ENCODE measurements around the gene TEX38. TPM values are rescaled to one million over a fixed set of nuclear protein-coding genes. Genes with fewer than 3 reads are reported as not detected.

Gene TEX38
- total RNA-seq, 1 experiment from 2014 or later, result not detected

GRCh38 chr1:46708121-46708520 lies 36.5 kb downstream of the TEX38 start:
- ChIA-PET POLR2A (no interaction called here), CTCF (no interaction called here)
- H3K27ac Mint-ChIP-seq (ENCODE audit: unreplicated experiment), result no peak overlapping the region
- Histone ChIP-seq H3K9me3 (no peaks in the 10 kb centered on the region), H3K27me3 (replicated peaks; ENCODE audit: control insufficient read depth, insufficient read depth, low read length) (no peaks in the 10 kb centered on the region), H3K4me1 (no peaks in the 10 kb centered on the region), H3K4me3 (ENCODE audit: low read depth, low read length) (no peak overlapping the region), H3K36me3 (ENCODE audit: control insufficient read depth, insufficient read depth, low read length) (peaks cover 1% of the 10 kb centered on the region; the same call in 1 of the 2 replicates)
- TF ChIP-seq CTCF (IDR thresholded peaks at IDR 0.05; ENCODE audit: insufficient read depth in 1 of 2, low read depth in 1 of 2, low read length in 1 of 2, severe bottlenecking in 1 of 2, unreplicated experiment in 1 of 2), result no peak
- peaks cover 50% of the 10 kb centered on the region for H3K36me3 Mint-ChIP-seq (ENCODE audit: insufficient read depth, unreplicated experiment)
- H3K4me3 Mint-ChIP-seq (ENCODE audit: unreplicated experiment), result no peak overlapping the region
- H3K9me3 Mint-ChIP-seq (ENCODE audit: unreplicated experiment), result no peaks in the 10 kb centered on the region
- no peaks in the 10 kb centered on the region for H3K27me3 Mint-ChIP-seq (ENCODE audit: insufficient read depth, unreplicated experiment)
- BruUV-seq (replicated peaks), result no TSS peak
- no peak for DNase-seq
- peaks cover 6% of the 10 kb centered on the region for H3K4me1 Mint-ChIP-seq (ENCODE audit: low read depth, unreplicated experiment)
- intact Hi-C loops (cut with micrococcal nuclease; ENCODE audit: unreplicated experiment), result no loop called here

GRCh38 chr1:46714976-46715375 lies 43.3 kb downstream of the TEX38 start:
- intact Hi-C loops (cut with micrococcal nuclease; ENCODE audit: unreplicated experiment), result no loop called here
- peaks cover 21% of the 10 kb centered on the region for H3K4me1 Mint-ChIP-seq (ENCODE audit: low read depth, unreplicated experiment)
- Histone ChIP-seq H3K4me1 (peaks cover 13% of the 10 kb centered on the region), H3K36me3 (ENCODE audit: control insufficient read depth, insufficient read depth, low read length) (no peaks in the 10 kb centered on the region), H3K27me3 (replicated peaks; ENCODE audit: control insufficient read depth, insufficient read depth, low read length) (no peaks in the 10 kb centered on the region), H3K4me3 (ENCODE audit: low read depth, low read length) (no peak overlapping the region), H3K9me3 (no peaks in the 10 kb centered on the region)
- no peak overlapping the region for H3K4me3 Mint-ChIP-seq (ENCODE audit: unreplicated experiment)
- no peaks in the 10 kb centered on the region for H3K9me3 Mint-ChIP-seq (ENCODE audit: unreplicated experiment)
- H3K27ac Mint-ChIP-seq (ENCODE audit: unreplicated experiment), result no peak overlapping the region
- DNase-seq, result no peak
- no peaks in the 10 kb centered on the region for H3K27me3 Mint-ChIP-seq (ENCODE audit: insufficient read depth, unreplicated experiment)
- ChIA-PET POLR2A (no interaction called here), CTCF (no interaction called here)
- TF ChIP-seq CTCF (IDR thresholded peaks at IDR 0.05; ENCODE audit: insufficient read depth in 1 of 2, low read depth in 1 of 2, low read length in 1 of 2, severe bottlenecking in 1 of 2, unreplicated experiment in 1 of 2), result no peak
- no TSS peak for BruUV-seq (replicated peaks)
- peaks cover 38% of the 10 kb centered on the region for H3K36me3 Mint-ChIP-seq (ENCODE audit: insufficient read depth, unreplicated experiment)

- BruUV-seq (replicated peaks), result no TSS peak
- POLR2A ChIA-PET, result no interaction called here
Observed at GRCh38 chr1:46717654-46718053, 46.0 kb downstream of the TEX38 start.

More at GRCh38 chr1:46717654-46718053, 46.0 kb downstream of the TEX38 start:
- Histone ChIP-seq H3K27me3 (replicated peaks; ENCODE audit: control insufficient read depth, insufficient read depth, low read length) (no peaks in the 10 kb centered on the region), H3K4me3 (ENCODE audit: low read depth, low read length) (peak overlapping the region; percentile 93), H3K9me3 (no peaks in the 10 kb centered on the region), H3K4me1 (peaks cover 13% of the 10 kb centered on the region), H3K36me3 (ENCODE audit: control insufficient read depth, insufficient read depth, low read length) (no peaks in the 10 kb centered on the region)
- intact Hi-C loops (cut with micrococcal nuclease; ENCODE audit: unreplicated experiment), result no loop called here
- peaks cover 17% of the 10 kb centered on the region for H3K36me3 Mint-ChIP-seq (ENCODE audit: insufficient read depth, unreplicated experiment)
- no peaks in the 10 kb centered on the region for H3K9me3 Mint-ChIP-seq (ENCODE audit: unreplicated experiment)
- peaks cover 21% of the 10 kb centered on the region for H3K4me1 Mint-ChIP-seq (ENCODE audit: low read depth, unreplicated experiment)
- no peaks in the 10 kb centered on the region for H3K27me3 Mint-ChIP-seq (ENCODE audit: insufficient read depth, unreplicated experiment)
- H3K4me3 Mint-ChIP-seq (ENCODE audit: unreplicated experiment), result peak overlapping the region; percentile 93
- TF ChIP-seq CTCF (IDR thresholded peaks at IDR 0.05; ENCODE audit: insufficient read depth in 1 of 2, low read depth in 1 of 2, low read length in 1 of 2, severe bottlenecking in 1 of 2, unreplicated experiment in 1 of 2), result no peak
- CTCF ChIA-PET, result no interaction called here
- DNase-seq, result no peak
- peak overlapping the region; percentile 93 for H3K27ac Mint-ChIP-seq (ENCODE audit: unreplicated experiment)

Measured in Caco-2 (cell line).